ENCODE data around the gene LTB4R. TPM values are rescaled to one million over a fixed set of nuclear protein-coding genes. Genes with fewer than 3 reads are reported as not detected.

Gene LTB4R
- total RNA-seq, 1 donor, result 1.5 TPM

- no peak for DNase-seq (ENCODE audit: low read depth)
- TF ChIP-seq, protein P1, sequence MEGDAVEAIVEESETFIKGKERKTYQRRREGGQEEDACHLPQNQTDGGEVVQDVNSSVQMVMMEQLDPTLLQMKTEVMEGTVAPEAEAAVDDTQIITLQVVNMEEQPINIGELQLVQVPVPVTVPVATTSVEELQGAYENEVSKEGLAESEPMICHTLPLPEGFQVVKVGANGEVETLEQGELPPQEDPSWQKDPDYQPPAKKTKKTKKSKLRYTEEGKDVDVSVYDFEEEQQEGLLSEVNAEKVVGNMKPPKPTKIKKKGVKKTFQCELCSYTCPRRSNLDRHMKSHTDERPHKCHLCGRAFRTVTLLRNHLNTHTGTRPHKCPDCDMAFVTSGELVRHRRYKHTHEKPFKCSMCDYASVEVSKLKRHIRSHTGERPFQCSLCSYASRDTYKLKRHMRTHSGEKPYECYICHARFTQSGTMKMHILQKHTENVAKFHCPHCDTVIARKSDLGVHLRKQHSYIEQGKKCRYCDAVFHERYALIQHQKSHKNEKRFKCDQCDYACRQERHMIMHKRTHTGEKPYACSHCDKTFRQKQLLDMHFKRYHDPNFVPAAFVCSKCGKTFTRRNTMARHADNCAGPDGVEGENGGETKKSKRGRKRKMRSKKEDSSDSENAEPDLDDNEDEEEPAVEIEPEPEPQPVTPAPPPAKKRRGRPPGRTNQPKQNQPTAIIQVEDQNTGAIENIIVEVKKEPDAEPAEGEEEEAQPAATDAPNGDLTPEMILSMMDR (IDR thresholded peaks at IDR 0.05; ENCODE audit: insufficient read depth, low read length), result no peak
- H3K4me3 ChIP-seq (ENCODE audit: low read depth, low read length), result no peak overlapping the region
Measured at GRCh38 chr14:24308342-24309124, 2.8 kb upstream of the LTB4R start.

GRCh38 chr14:24309538-24310264 lies 1.6 kb upstream of the LTB4R start, which contains the start of gene LTB4R2:
Gene LTB4R2 (plus strand): TSS chr14:24310140. CDS start chr14:24310665, 525 bp downstream.
- H3K4me3 ChIP-seq (ENCODE audit: low read depth, low read length), result peak within 1 kb of the TSS; percentile 28
- DNase-seq (ENCODE audit: low read depth), result no peak
- TF ChIP-seq, protein P1 (IDR thresholded peaks at IDR 0.05; ENCODE audit: insufficient read depth, low read length), result no peak

GRCh38 chr14:24310265-24310645 lies 1.0 kb upstream of the LTB4R start:
- H3K4me3 ChIP-seq (ENCODE audit: low read depth, low read length), result no peak overlapping the region
- TF ChIP-seq, protein P1 (IDR thresholded peaks at IDR 0.05; ENCODE audit: insufficient read depth, low read length), result no peak
- DNase-seq (ENCODE audit: low read depth), result no peak

- H3K4me3 ChIP-seq (ENCODE audit: low read depth, low read length), result no peak overlapping the region
- TF ChIP-seq, protein P1 (IDR thresholded peaks at IDR 0.05; ENCODE audit: insufficient read depth, low read length), result no peak
- peak; percentile 32 for DNase-seq (ENCODE audit: low read depth)
Measured at GRCh38 chr14:24311837-24312615, 724 bp downstream of the LTB4R start.

- no peak for DNase-seq (ENCODE audit: low read depth)
- TF ChIP-seq, protein P1 (IDR thresholded peaks at IDR 0.05; ENCODE audit: insufficient read depth, low read length), result no peak
- H3K4me3 ChIP-seq (ENCODE audit: low read depth, low read length), result no peak overlapping the region
Measured at GRCh38 chr14:24312736-24313507, 1.6 kb downstream of the LTB4R start.

DNA sequence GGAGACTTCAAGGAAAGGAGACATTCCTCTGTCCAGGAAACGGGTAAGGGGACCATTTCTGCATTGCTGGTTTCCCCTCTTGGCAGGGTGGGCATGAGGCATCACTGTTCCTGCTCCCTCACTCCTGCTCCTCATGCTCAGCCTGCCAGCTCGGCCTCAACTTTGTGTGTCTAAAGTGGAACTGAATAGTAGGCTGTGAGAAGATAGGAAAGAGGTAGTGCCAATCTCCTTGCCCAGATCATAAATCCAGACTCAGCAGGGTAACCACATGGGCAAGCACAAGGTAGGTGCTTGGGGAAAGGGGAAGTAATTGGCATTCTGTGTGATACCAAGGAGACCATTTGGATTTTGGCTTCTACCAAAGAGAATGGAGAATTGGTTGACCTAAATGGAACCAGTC lies 2.6 kb downstream of the LTB4R start:
- DNase-seq (ENCODE audit: low read depth), result no peak
- TF ChIP-seq, protein P1 (IDR thresholded peaks at IDR 0.05; ENCODE audit: insufficient read depth, low read length), result no peak
- H3K4me3 ChIP-seq (ENCODE audit: low read depth, low read length), result no peak overlapping the region

Data from fibroblast of the aortic adventitia (primary cell).